Measurements from ENCODE around the gene SH2B3.

DNA sequence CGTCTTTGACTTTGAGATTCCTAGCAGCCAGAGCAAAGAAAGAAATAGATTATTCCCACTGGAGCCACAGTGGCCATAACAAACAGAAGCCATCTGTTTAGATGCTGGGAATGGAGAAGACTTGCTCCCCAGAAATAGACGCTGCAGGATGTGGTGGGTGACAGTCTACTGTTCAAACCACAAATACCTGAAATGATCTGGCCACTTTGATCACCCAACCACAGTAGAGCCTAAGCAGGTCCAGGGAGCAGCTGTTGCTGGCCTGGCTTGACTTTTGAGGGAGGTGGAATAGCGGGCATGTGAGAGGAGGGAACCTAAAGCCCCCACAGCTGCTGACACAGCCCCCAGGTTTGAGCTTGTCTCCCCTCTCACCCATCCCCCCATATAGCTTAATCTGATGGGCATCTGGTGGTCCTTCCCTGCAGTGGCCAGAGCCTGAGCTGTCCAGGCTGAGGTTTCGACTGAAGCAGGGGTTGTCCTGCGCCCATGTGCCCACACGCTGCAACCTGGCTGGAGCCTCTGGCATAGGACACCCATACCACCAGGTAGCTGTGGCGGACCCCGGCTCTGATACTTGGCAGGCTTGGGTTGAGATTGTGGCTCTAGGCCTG is 38.7 kb downstream of the SH2B3 start:
- TF ChIP-seq POLR2A (IDR thresholded peaks at IDR 0.05; ENCODE audit: low read depth) = no peak
- TF ChIP-seq, protein P1, sequence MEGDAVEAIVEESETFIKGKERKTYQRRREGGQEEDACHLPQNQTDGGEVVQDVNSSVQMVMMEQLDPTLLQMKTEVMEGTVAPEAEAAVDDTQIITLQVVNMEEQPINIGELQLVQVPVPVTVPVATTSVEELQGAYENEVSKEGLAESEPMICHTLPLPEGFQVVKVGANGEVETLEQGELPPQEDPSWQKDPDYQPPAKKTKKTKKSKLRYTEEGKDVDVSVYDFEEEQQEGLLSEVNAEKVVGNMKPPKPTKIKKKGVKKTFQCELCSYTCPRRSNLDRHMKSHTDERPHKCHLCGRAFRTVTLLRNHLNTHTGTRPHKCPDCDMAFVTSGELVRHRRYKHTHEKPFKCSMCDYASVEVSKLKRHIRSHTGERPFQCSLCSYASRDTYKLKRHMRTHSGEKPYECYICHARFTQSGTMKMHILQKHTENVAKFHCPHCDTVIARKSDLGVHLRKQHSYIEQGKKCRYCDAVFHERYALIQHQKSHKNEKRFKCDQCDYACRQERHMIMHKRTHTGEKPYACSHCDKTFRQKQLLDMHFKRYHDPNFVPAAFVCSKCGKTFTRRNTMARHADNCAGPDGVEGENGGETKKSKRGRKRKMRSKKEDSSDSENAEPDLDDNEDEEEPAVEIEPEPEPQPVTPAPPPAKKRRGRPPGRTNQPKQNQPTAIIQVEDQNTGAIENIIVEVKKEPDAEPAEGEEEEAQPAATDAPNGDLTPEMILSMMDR (IDR thresholded peaks at IDR 0.05) = no peak

All from esophagus muscularis mucosa (tissue), 3 donors.